SK-MEL-5 (cell line): ENCODE results near the gene TMEM267. TPM values are rescaled to one million over a fixed set of nuclear protein-coding genes. Genes with fewer than 3 reads are reported as not detected.
A peak's percentile ranks its signal among the peaks of the same experiment; 100 is the strongest.
"Not testable (repeated sequence)": the region's sequence is repeated elsewhere in the genome, so short reads cannot be mapped to it uniquely, and the experiment has no call there.

ENCODE experiments used
- DNase-seq: peaks from one replicate; pipeline ENCODE4 v3.0.0-alpha.2; 2016; ENCODE audit warnings: low read depth, low spot score
- in situ Hi-C: cut with HindIII; loops from 2 replicates; pipeline ENCODE4 v1.10.0; 2016; ENCODE audit warnings: low sequenced_read_pairs, high pct_unique_total_duplicates, low pct_unique_long_range_greater_than_20kb
- total RNA-seq: library from RNA; depleted of rRNA; stranded (reverse); fragments of >200 nt; shearing (Covaris generic); gene quantifications from 2 replicates; pipeline ENCODE4 v1.2.3, GENCODE V29; 2014; rRNA removed

TMEM267 gene
- total RNA-seq, 1 experiment from 2014 or later, result 43.4 TPM

DNA sequence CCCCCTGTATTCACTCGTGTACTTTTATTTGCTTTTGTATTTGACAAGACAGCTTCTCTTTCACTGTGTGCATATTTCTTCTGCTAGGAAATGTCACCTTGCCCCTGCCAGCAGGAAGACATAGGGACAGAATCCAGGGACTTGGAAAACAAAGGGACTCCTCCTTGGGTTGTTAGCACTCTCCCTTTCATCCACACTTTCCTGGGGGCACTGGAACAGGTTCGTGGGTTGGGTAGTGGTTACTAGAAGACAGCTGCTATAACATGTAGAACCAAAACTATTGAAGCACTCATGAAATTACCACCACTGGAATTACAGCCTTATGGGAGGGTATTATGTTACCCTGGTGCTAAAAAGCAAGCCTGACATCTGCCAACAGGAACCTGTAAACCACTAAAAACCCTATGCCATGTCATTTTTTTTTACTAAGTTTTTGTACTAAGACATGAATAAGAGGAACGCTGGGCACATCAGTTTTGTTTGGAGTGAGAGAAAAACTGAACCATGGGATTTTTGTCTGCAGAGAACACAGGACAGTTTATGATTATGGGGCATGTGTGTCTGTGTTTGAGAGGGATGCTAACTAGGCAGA is 66.8 kb downstream of the TMEM267 start:
- DNase-seq, result no peak
- in situ Hi-C loops, result no loop called here

DNA sequence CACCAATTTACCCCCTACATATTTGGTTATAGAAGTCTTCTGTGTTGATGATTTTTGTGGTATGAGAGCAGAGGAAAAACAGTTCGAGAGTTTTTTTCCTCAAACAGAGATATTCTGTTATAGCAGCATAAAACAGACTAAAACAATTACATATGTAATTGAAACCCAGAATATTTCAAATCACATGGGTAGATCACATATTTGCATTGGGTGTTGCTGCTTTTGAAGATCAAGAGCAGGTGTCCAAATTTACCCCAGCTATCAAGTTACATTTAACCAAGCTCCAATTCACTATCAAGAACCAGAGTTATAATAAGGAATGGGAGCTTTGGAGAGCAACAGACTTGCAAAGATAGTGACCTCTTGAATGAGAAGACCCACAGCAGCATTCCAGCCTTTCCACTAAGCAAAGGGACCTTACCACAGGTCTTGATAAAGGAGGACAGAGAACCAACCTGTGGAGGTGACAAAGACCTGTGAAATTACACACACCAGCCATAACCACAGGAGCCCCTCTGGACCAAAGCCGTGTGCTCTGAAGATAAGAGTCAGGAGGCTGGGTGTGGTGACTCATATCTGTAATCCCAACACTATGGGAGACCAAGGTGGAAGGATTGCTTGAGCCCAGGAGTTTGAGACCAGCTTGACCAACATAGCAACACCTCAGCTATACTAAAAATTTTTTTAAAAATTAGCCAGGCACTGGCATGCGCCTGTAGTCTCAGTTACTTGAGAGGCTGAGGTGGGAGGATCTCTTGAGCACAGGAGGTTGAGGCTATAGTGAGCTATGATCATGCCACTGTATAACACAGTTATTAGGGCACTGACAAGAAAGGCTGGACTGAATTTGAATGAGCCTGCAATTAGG is 67.5 kb downstream of the TMEM267 start:
- no peak for DNase-seq
- in situ Hi-C loops, result no loop called here

DNA sequence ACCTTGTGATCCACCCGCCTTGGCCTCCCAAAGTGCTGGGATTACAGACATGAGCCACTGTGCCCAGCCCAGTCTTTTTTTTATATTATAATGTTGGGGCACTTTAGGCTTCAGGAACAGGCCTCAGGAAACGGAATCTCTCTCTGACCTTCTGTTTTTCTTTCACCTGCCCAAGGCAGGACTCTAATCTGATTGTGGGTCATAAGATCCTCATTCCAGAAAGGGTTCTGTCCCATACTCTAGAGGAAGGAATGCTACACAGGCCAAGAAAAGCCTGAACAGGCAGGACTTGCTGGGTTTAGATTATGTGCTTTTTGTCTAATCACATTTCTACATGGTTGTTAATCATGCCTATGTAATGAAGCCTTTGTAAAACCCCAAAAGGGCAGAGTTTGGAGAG is 69.7 kb downstream of the TMEM267 start:
- in situ Hi-C loops, result no loop called here

GRCh38 chr5:43412644-43413043 is 71.0 kb downstream of the TMEM267 start:
- DNase-seq, result no peak
- in situ Hi-C loops, result no loop called here

More for the DNA sequence above, 69.7 kb downstream of the TMEM267 start:
- DNase-seq, result no peak

DNA sequence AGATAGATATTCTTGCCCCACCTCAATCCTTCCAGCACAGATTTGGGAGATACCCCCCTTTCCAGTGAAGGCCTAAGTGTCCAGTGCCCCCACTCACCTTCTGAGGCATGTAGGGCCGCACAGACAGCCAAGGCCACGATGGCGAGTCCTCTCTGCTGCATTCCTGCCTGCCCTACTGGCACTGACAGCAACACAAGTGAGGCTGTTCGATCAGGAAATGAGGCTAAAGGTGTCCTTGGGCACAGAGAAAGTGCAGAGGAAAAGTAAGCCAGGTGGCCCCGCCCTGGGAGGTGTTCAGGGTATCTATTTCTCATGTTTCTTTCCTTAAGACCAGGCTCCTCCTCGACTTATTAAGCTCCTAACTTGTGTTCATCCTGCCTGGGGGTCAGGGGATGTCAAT is 71.5 kb downstream of the TMEM267 start, which contains the start of gene CCL28:
TSS of gene CCL28 (minus strand) at position 236 of the 400 bp plus-strand sequence. CDS start at position 161, 75 bp downstream.
- no peak for DNase-seq
- in situ Hi-C loops, result no loop called here

DNA sequence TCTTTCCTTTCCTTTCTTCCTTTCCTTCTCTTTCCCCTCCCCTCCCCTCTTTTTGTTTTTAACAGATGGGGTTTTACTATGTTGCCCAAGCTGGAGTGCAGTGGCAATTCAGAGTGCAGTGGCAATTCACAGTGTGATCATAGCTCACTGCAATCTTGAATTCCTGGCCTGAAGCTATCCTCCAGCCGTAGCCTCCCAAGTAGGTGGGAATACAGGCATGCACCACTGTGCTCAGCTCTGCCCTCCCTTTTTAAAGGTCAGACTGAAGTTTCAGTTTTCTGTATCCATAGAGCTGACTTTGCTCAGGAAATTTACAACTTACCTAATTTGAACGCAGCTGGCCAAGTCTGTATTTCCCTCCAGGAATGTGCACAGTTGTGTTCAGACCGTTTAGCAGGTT is 72.2 kb downstream of the TMEM267 start:
- in situ Hi-C loops, result no loop called here
- DNase-seq, result peak; percentile 28

- in situ Hi-C loops, result no loop called here
- no peak for DNase-seq
These were observed 73.3 kb downstream of the TMEM267 start for GRCh38 chr5:43410414-43410813.

GRCh38 chr5:43409809-43410271 is 73.8 kb downstream of the TMEM267 start:
- no peak for DNase-seq
- in situ Hi-C loops, result no loop called here

DNA sequence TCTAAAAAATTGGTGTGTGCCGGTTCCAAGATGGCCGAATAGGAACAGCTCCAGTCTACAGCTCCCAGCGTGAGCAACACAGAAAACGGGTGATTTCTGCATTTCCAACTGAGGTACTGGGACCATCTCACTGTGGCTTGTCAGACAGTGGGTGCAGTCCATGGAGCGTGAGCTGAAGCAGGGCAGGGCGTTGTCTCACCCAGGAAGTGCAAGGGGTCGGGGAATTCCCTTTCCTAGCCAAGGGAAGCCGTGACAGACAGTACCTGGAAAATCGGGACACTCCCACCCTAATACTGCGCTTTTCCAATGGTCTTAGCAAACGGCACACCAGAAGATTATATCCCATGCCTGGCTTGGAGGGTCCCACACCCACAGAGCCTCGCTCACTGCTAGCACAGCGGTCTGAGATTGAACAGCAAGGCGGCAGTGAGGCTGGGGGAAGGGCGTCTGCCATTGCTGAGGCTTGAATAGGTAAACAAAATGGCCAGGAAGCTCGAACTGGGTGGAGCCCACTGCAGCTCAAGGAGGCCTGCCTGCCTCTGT is 81.1 kb downstream of the TMEM267 start:
- DNase-seq, in situ Hi-C loops: not testable (repeated sequence)

GRCh38 chr5:43401827-43402226 is 81.8 kb downstream of the TMEM267 start:
- peak; percentile 72 for DNase-seq
- in situ Hi-C loops, result no loop called here

GRCh38 chr5:43400082-43400481 is 83.6 kb downstream of the TMEM267 start:
- in situ Hi-C loops, result no loop called here
- peak; percentile 65 for DNase-seq

DNA sequence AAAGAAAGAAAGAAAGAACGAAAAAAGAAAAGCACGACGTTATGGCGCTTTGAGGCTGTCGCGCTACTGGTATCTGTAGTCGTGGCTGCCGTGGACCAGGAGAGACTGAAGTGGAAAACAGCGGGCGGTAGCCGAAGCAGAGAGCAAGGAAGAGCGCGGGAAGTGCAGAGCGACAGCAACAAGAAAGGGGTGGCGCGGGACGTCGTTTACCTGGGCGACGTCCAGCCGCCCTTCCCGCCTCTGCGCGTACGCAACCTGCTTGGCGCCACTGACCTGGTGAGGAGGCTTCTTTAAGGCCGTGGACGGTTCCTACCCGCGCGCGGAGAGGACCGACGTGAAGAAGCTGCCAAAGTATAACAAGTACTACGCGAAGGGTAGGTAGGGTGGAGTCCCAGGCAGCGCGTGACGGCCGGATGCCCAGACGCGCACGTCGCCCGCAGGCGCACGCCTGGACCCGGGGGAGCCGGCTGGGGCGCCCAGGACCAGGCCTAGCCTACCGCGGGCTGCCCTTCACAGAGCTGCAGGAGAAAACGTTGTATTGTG is 86.8 kb downstream of the TMEM267 start:
- peak; percentile 78 for DNase-seq
- in situ Hi-C loops, result no loop called here

Other genes starting within 250 kb of the TMEM267 start
- 35.4 and 37.4 TPM in 2 replicates for gene HMGCS1, start 170.5 kb downstream of the TMEM267 start, total RNA-seq
- gene CCL28, start 71.5 kb downstream of the TMEM267 start, total RNA-seq, result 46.8 and 51.4 TPM in 2 replicates
- 13.9 and 14.5 TPM in 2 replicates for gene C5orf34, start 31.3 kb upstream of the TMEM267 start, total RNA-seq
- gene PAIP1, start 73.2 kb upstream of the TMEM267 start, total RNA-seq, result 348 and 356 TPM in 2 replicates
- gene NNT, start 119.3 kb upstream of the TMEM267 start, total RNA-seq, result 158 and 162 TPM in 2 replicates